ENCODE data around the gene RPS3A.
"Not testable (repeated sequence)": the region's sequence is repeated elsewhere in the genome, so short reads cannot be mapped to it uniquely, and the experiment has no call there.

Gene RPS3A

GRCh38 chr4:151099229-151099975 lies at the start of gene RPS3A:
Gene RPS3A (plus strand): TSS chr4:151099628. CDS start chr4:151099653, 25 bp downstream.
- peak; percentile 91 to 99 (median 96) for DNase-seq
- intact Hi-C loops (cut with DNase I), result loop anchor here (2.0 kb wide), 1 partner anchor 83 kb away; no protein-coding TSS in a partner anchor

- intact Hi-C loops (cut with DNase I), result no loop called here
- no peak for DNase-seq
Observed at GRCh38 chr4:151052785-151053184, 46.6 kb upstream of the RPS3A start.

GRCh38 chr4:151055539-151055938 lies 43.9 kb upstream of the RPS3A start:
- no peak for DNase-seq
- intact Hi-C loops (cut with DNase I), result no loop called here

DNA sequence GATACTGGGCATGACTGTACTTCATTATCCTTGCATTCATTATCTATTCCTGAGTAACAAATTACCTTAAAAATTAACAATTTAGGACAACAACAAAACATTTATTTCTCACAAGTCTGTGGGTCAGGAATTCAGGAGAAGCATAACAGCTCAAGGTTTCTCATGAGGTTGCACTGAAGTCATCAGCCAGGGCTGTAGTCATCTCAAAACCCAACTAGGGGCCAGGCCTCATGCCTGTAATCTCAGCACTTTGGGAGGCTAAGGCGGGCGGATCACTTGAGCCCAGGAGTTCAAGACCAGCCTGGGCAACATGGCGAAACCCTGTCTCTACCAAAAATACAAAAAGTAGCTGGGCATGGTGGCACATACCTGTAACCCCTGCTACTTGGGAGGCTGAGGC lies 36.3 kb upstream of the RPS3A start:
- intact Hi-C loops (cut with DNase I), result not testable (repeated sequence)
- peak in 1 of 10 donors; percentile 13 for DNase-seq

GRCh38 chr4:151067316-151067970 lies 32.0 kb upstream of the RPS3A start:
- DNase-seq, result no peak
- intact Hi-C loops (cut with DNase I), result no loop called here

DNA sequence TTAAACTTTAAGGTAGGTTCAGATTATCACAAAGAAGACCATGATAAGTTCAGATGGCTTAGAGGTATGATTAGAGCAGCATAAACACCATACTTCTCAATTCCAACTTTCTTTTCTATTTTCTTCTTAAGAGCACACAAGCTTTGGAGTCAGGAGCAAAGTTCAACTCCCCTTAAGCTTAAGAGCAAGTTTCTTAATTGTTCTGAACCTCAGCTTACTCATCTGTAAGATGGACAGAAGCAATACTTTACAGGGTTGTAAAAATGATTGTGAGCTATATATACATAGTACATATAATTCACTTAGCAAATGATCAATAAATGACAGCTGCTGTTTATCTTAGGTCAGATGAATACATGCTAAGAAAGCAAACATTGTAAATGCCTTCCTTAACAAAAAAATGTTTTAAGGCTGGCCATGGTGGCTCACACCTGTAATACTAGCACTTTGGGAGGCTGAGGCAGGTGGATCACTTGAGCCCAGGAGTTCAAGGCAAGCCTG lies 25.0 kb upstream of the RPS3A start:
- intact Hi-C loops (cut with DNase I), result no loop called here
- no peak for DNase-seq

DNA sequence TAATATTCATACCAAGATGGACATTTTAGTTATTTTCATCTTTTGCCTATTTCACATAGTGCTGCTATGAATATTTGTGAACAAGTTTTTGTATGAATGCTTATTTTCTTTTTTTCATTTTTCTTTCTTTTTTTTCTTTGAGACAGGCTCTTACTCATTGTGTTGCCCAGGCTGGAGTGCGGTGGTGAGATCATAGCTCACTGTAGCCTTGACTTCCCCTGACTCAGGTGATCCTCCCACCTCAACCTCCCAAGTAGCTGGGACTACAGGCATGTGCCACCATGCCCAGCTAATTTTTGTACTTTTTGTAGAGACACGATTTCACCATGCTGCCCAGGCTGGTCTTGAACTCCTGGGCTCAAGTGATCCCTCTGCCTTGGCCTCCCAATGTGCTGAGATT lies 21.4 kb upstream of the RPS3A start:
- DNase-seq; intact Hi-C loops (cut with DNase I): not testable (repeated sequence)

DNA sequence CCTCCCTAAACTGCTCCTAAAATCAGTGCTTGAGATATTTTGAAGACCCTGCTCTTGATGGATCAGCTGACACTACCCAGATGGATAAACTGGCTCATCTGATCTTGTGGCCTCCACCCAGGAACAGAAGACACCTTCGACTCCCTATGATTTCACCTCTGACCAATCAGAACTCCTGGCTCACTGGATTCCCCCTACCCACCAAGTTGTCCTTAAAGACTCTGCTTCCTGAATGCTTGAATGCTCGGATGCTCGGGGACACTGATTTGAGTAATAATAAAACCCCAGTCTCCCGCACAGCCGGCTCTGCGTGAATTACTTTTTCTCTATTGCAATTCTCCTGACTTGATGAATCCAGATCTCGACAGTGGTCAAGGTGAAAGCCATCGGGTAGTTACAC lies 12.0 kb upstream of the RPS3A start:
- intact Hi-C loops (cut with DNase I), result no loop called here
- no peak for DNase-seq

- no peak for DNase-seq
- intact Hi-C loops (cut with DNase I), result no loop called here
Observed at GRCh38 chr4:151091047-151091446, 8.4 kb upstream of the RPS3A start.

DNA sequence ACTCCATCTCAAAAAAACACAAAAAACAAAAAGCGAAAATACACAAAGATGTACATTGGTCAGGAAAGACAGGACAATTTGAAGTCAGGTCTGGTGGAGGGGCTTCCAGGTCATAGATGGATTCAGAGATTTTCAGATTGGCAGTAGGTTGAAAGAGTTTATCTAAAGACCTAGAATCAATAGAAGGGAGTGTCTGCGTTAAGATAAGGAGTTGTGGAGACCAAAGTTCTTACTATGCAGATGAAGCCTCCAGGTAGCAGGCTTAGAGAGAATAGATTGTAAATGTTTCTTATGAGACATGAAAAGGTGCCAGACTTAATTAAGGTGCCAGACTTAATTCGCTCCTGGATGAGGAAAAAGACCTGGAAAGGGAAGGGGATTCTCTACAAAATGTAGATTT lies 6.9 kb upstream of the RPS3A start:
- intact Hi-C loops (cut with DNase I), result no loop called here
- DNase-seq, result no peak

DNA sequence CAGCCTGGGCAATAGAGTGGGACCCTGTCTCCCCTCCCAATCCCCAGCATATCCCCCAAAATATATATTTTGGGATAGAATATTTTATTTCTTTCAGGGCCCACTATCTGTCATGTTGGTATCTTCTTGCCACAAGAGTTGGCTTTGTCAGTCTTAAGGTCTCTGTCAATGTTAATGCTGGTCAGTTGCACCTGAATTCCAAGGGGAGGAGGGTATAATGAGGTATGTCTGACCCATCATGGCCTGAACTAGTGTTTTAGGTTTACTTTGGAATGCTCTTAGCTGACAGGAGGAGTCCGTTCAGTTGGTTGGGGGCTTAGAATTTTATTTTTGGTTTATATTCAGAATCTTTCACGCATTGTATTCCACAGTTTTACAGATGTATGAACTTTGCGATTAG lies 6.2 kb upstream of the RPS3A start:
- intact Hi-C loops (cut with DNase I), result no loop called here
- no peak for DNase-seq

GRCh38 chr4:151094290-151094751 lies 5.1 kb upstream of the RPS3A start:
- DNase-seq, result no peak
- intact Hi-C loops (cut with DNase I), result no loop called here

DNA sequence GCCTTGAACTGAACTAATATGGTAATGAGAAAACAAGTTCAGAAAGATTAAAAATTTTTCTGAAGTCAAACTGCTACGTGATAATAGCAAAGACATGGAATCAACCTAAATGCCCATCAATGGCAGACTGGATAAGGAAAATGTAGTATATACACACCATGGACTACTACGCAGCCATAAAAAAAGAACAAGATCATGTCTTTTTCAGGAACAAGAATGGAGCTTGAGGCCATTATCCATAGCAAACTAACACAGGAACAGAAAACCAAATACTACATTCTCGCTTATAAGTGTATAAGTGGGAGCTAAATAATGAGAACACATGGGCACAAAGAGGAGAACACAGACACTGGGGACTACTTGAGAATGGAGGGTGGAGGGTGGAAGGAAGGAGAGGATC lies 4.3 kb upstream of the RPS3A start:
- intact Hi-C loops (cut with DNase I), result no loop called here
- DNase-seq, result no peak

DNA sequence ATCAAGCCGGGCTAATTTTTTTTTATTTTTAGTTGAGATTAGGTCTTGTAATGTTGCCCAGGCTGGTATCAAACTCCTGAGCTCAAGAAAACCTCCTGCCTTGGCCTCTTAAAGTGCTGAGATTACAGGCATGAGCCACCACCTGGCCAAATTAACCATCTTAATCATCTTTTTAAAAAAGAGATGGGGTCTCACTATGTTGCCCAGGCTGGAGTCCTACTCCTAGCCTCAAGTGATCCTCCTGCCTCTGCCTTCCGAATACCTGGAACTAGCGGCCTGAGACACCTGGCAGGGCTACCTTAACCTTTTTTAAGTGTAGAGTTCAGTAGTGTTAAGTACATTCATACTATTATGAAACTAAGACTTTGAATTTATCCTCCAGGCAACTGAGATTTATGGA lies 1.7 kb upstream of the RPS3A start:
- intact Hi-C loops (cut with DNase I), result loop anchor here (2.0 kb wide), 1 partner anchor 81 kb away; no protein-coding TSS in a partner anchor
- DNase-seq, result no peak

DNA sequence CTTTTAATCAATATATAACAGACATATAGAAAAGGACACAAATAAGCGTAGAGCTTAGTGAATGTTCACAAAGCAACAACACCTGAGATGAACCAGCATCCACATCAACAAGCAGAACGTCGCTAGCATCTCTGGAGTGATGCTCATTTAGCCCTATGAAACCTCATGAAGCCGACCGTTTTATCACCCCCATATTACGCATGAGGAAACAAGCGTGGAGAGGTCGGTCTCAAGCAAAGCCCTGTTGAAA lies 524 bp upstream of the RPS3A start:
- intact Hi-C loops (cut with DNase I), result loop anchor here (2.0 kb wide), 1 partner anchor 82 kb away; no protein-coding TSS in a partner anchor
- peak in 1 of 10 donors; percentile 5 for DNase-seq

DNA sequence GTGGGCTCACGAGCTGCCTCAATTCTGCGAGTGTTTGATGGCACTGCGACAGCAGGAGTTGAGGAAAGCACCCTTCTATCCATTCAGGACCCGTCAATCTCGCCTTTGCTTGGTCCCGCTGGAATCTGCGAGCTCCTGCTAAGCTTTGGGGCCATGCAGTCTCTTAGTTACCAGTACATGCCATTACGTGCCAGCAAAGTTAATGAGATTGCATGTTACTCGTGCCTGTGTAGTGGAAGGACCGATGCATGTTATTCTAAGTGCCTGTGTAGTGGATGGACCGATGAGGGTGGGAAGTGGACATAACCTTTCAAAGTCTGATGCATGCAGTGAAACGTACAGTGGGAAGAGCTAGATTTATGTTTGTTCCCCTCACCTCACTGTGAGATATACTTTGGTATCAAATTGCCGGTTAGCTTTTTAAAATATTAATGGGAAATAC lies 569 bp downstream of the RPS3A start:
- no peak for DNase-seq
- intact Hi-C loops (cut with DNase I), result loop anchor here (2.0 kb wide), 1 partner anchor 83 kb away; no protein-coding TSS in a partner anchor

- intact Hi-C loops (cut with DNase I), result no loop called here
Observed at GRCh38 chr4:151100531-151100930, 1.1 kb downstream of the RPS3A start.

DNA sequence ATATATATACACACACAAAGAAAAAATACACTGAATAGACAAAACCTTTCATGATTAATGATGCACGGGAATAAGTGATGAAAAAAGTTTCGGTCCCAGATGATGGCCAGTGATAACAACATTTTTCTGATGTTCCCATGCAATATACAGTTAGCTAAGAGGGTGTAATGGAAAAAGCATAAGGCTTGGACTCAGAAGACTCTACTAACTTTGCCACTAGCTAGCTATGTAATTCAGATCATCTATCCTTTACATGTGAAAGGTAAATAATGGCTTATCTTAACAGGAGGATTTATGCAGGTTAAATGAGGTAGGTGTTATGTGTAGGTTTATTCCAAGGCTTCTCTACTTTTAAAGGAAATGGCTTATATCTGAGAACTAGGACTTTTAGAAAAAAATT lies 4.3 kb downstream of the RPS3A start:
- intact Hi-C loops (cut with DNase I), result no loop called here
- no peak for DNase-seq

More at GRCh38 chr4:151100531-151100930, 1.1 kb downstream of the RPS3A start:
- no peak for DNase-seq

DNA sequence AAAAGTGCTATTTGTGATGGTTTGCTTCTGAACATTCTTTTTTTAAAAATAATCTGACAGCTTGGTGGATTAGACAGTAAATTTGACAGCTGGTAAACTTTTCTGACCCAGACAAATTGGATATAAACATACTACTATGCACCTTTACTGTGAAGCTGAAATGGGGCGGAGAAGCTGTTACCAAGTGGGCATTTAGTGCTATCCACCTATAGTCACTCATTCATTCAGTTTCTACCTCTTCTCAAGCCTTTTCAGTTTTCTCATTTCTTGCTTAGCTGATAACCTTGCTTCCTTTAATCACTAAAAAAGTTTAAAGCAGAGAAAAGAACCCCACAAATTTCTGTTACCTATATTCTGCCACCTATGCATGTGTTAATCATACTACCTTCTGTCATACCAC lies 5.2 kb downstream of the RPS3A start:
- intact Hi-C loops (cut with DNase I), result no loop called here
- DNase-seq, result no peak

DNA sequence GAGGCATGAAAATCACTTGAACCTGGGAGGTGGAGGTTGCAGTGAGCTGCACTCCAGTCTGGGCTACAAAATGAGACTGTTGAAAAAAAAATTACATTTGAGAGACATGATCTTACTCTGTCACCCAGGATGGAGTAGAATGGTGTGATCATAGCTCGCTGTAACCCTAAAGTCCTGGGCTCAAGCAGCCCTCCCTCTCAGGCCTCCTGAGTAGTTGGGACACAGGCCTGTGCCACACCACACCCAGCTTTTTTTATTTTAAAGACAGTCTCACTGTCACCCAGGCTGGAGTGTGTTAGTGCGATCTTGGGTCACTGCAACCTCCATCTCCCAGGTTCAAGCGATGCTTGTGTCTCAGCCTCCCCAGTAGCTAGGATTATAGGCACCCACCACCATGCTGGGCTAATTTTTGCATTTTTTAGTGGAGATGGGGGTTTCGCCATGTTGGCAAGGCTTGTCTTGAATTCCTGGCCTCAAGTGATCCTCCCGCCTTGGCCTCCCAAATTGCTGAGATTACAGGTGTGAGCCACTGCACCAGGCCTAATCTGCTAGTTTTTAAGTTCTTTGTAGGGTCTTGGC lies 6.1 kb downstream of the RPS3A start:
- intact Hi-C loops (cut with DNase I), result no loop called here

GRCh38 chr4:151107063-151107462 lies 7.6 kb downstream of the RPS3A start:
- intact Hi-C loops (cut with DNase I), result no loop called here

More for the DNA sequence above, 6.1 kb downstream of the RPS3A start:
- no peak for DNase-seq

More at GRCh38 chr4:151107063-151107462, 7.6 kb downstream of the RPS3A start:
- no peak for DNase-seq

All from posterior cingulate gyrus (tissue), 11 donors.